ENCODE measurements around the gene FTO.

DNA sequence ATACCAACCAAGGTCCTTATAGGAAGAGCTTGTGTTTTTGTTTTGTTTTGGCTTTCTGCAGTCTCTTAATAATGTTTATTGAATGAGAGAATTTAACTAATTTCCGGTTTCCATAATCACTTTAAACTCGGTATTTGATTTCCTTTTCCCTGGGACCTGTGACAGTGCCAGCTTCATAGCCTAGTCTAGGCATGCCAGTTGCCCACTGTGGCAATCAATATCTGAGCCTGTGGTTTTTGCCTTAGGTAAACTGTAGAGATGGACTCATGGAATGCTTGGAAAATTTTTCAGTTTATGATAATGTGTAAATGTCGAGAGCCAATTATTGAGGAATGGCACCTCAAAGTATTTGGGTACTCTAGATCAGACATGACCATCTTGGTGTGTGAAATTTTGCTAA lies 78.2 kb downstream of the FTO start:
- TF ChIP-seq, protein P1, sequence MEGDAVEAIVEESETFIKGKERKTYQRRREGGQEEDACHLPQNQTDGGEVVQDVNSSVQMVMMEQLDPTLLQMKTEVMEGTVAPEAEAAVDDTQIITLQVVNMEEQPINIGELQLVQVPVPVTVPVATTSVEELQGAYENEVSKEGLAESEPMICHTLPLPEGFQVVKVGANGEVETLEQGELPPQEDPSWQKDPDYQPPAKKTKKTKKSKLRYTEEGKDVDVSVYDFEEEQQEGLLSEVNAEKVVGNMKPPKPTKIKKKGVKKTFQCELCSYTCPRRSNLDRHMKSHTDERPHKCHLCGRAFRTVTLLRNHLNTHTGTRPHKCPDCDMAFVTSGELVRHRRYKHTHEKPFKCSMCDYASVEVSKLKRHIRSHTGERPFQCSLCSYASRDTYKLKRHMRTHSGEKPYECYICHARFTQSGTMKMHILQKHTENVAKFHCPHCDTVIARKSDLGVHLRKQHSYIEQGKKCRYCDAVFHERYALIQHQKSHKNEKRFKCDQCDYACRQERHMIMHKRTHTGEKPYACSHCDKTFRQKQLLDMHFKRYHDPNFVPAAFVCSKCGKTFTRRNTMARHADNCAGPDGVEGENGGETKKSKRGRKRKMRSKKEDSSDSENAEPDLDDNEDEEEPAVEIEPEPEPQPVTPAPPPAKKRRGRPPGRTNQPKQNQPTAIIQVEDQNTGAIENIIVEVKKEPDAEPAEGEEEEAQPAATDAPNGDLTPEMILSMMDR (IDR thresholded peaks at IDR 0.05) = no peak
- TF ChIP-seq POLR2A (IDR thresholded peaks at IDR 0.05) = no peak

All from esophagus squamous epithelium (tissue), 4 donors.